Memory B cell (primary cell): ENCODE measurements around the gene HNRNPUL2.
"Not testable (repeated sequence)": the region's sequence is repeated elsewhere in the genome, so short reads cannot be mapped to it uniquely, and the experiment has no call there.

Source experiments
- ATAC-seq: fragments of 150-1000 bp; cut with Tn5 transposase; 2 replicates; pipeline ENCODE4 v1.10.0; 2021; ENCODE audit warnings: low read depth, mild to moderate bottlenecking, moderate library complexity
- DNase-seq, 2 donors: peaks; one replicate each; pipeline ENCODE4 v3.0.0; 2022; ENCODE audit warnings: low spot score in 2 of 2
- H3K27ac Mint-ChIP-seq: one replicate; pipeline ENCODE4 v1.8.0; 2022; ENCODE audit warnings: mild to moderate bottlenecking, moderate library complexity, mixed read lengths
- H3K27me3 Mint-ChIP-seq: one replicate; pipeline ENCODE4 v1.8.0; 2022; ENCODE audit warnings: mixed read lengths
- H3K36me3 Mint-ChIP-seq: one replicate; pipeline ENCODE4 v1.8.0; 2022; ENCODE audit warnings: mild to moderate bottlenecking, mixed read lengths
- H3K4me1 Mint-ChIP-seq: one replicate; pipeline ENCODE4 v1.8.0; 2022; ENCODE audit warnings: mixed read lengths
- H3K4me3 Mint-ChIP-seq: one replicate; pipeline ENCODE4 v1.8.0; 2022; ENCODE audit warnings: mild to moderate bottlenecking, moderate library complexity, mixed read lengths
- H3K9me3 Mint-ChIP-seq: one replicate; pipeline ENCODE4 v1.8.0; 2022; ENCODE audit warnings: mixed read lengths

HNRNPUL2 gene

DNA sequence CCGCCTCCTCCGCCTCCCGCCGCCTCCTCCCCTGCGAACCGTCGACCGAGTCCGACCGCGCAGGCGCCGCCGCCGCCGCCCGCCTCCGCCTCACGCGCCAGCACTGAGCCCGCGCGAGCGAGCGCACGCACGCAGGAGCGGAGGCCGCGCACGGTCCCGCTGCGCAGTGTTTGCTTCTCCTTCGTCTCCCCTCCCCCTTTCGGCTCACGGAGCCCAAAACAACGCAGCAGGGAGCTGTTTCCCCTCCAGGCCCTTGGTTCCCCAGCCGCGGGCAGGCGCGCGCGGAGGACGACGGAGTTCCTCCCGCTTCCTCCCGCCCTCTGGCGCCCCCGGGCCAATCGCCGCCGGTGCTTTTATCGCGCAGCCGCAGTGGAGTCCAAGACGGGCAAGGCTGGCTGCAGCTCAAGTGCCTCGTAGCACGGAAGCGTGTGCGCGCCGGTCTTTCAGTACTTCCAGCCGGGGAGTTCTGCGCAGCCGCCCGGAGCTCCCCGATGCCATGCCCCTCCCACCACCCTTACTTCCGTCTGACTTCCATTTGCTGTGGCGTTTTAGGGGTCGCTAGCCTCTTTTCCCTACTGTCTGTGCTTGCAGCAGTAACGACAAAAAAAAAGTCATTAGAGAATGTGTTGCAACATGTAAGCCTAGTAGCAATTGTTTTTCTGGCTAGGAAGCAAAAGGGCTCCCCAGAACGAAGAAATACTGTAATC, at the start of gene HNRNPUL2:
Gene HNRNPUL2, minus strand, starts transcription at position 293 of the 707 bp plus-strand sequence. CDS start 301 bp downstream, outside the sequence.
- Mint-ChIP-seq H3K27me3 (no peaks in the 10 kb centered on the region), H3K27ac (peak within 1 kb of the TSS; percentile 96), H3K4me3 (peak within 1 kb of the TSS; percentile 94), H3K9me3 (no peaks in the 10 kb centered on the region), H3K36me3 (peaks cover 22% of the 10 kb centered on the region), H3K4me1 (peaks cover 27% of the 10 kb centered on the region)
- DNase-seq (peak; percentile 95 to 97), ATAC-seq (peak; percentile 76)

GRCh38 chr11:62775646-62776045, 48.4 kb upstream of the HNRNPUL2 start:
- no peaks in the 10 kb centered on the region for H3K9me3 Mint-ChIP-seq
- no peak overlapping the region for H3K27ac Mint-ChIP-seq
- DNase-seq (no peak), ATAC-seq (no peak)
- peaks cover 4% of the 10 kb centered on the region for H3K36me3 Mint-ChIP-seq
- no peak overlapping the region for H3K4me3 Mint-ChIP-seq
- H3K27me3 Mint-ChIP-seq = no peaks in the 10 kb centered on the region
- peaks cover 10% of the 10 kb centered on the region for H3K4me1 Mint-ChIP-seq

DNA sequence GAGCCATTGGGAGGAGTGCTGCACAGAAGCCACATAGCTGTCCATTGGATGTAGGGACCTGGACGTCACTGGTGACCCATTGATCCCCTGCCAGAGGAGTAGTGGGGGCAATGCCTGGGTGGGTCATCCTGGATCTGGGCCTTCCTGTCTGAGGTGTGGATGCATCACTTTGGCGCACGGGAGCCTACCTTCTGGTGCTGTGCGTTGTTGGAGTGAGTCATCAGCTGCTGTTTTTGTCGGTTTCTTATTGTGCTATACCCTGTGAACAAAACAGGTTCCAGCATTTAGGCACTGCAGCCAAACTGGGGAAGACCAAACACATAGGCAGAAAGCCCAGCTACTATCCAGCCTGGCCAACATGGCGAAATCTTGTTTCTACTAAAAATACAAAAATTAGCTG, 47.1 kb upstream of the HNRNPUL2 start:
- no peak for ATAC-seq

DNA sequence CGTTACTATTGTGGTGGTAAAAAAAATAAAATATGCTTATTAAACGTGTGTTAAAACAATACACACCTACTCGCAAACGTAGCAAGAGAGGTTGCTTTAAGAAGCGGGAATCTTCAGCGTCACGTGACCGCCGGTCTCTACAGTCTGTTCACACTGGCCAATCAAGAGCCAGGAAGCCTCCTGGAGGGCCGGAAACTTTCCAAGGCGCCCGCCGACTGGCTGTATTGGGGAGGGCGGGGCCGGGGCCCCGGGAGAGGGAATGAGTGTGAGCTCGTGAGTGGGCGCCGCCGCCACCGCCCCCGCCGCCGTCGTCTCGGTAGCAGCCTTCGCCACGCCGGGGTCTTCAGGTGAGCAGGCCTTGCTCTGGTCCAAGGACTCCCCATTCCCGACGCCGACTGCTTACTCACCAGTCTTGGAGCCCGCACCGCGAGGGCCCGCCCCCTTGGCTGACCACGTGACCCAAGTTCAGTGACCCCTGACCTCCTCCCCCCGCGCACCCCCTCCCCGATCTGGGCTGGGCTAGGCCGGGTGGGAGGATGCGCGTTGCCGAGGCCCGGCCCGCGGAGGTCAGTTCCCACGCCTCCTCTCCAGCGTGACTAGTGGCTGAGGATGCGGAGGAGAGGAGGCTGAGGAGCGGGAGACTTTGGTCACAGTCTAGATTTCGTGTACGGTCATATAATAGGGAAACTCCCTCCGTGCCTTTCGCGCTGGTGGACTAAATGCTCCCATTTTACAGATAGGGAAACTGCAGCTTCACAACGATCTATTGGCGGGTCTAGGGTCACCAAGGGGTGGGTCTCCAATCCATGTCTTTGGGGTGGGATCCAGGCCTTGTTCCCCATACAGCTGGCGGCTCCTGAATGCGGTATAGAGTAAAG, 44.1 kb upstream of the HNRNPUL2 start, which contains the start of gene TAF6L:
Gene TAF6L, plus strand, starts transcription at position 253 of the 878 bp plus-strand sequence. CDS start 4,388 bp downstream, outside the sequence.
- H3K27me3 Mint-ChIP-seq = no peaks in the 10 kb centered on the region
- H3K4me1 Mint-ChIP-seq = peaks cover 17% of the 10 kb centered on the region
- peaks cover 4% of the 10 kb centered on the region for H3K36me3 Mint-ChIP-seq
- no peaks in the 10 kb centered on the region for H3K9me3 Mint-ChIP-seq
- peak within 1 kb of the TSS; percentile 97 for H3K27ac Mint-ChIP-seq
- peak; percentile 66 to 69 for DNase-seq
- peak; percentile 77 for ATAC-seq
- H3K4me3 Mint-ChIP-seq = peak within 1 kb of the TSS; percentile 97

More for the DNA sequence above, 47.1 kb upstream of the HNRNPUL2 start:
- H3K27me3 Mint-ChIP-seq = no peaks in the 10 kb centered on the region
- H3K4me3 Mint-ChIP-seq = no peak overlapping the region
- H3K36me3 Mint-ChIP-seq = peaks cover 4% of the 10 kb centered on the region
- no peak for DNase-seq
- H3K27ac Mint-ChIP-seq = no peak overlapping the region
- peaks cover 17% of the 10 kb centered on the region for H3K4me1 Mint-ChIP-seq
- no peaks in the 10 kb centered on the region for H3K9me3 Mint-ChIP-seq

DNA sequence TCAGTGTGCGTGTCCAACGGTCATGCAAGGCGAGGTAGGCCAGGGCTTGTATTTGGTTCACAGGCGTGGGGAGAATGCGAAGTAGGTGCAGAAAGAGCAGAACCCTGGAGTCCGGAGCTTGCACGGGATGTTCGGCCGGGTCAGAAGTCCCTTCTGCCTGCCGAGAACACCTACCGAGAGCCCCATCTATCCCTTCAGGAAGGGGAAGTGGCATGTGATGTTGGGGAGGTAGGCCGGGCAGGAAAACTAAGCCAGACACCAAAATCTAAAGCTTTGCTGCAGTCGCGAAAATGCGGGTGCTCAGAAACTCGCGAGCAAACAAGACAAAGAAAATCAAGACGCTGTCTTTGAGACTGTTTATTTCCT, 43.5 kb upstream of the HNRNPUL2 start:
- H3K4me3 Mint-ChIP-seq = peak overlapping the region; percentile 97
- no peak for ATAC-seq
- no peaks in the 10 kb centered on the region for H3K9me3 Mint-ChIP-seq
- H3K27me3 Mint-ChIP-seq = no peaks in the 10 kb centered on the region
- H3K27ac Mint-ChIP-seq = peak overlapping the region; percentile 97
- no peak for DNase-seq
- peaks cover 8% of the 10 kb centered on the region for H3K36me3 Mint-ChIP-seq
- peaks cover 17% of the 10 kb centered on the region for H3K4me1 Mint-ChIP-seq

GRCh38 chr11:62760867-62761227, 33.6 kb upstream of the HNRNPUL2 start:
- not testable (repeated sequence) for H3K27me3 Mint-ChIP-seq, ATAC-seq, DNase-seq, H3K36me3 Mint-ChIP-seq, H3K9me3 Mint-ChIP-seq
- H3K27ac Mint-ChIP-seq = peak overlapping the region; percentile 90
- H3K4me3 Mint-ChIP-seq = peak overlapping the region; percentile 96
- H3K4me1 Mint-ChIP-seq = peaks cover 11% of the 10 kb centered on the region

- H3K9me3 Mint-ChIP-seq = no peaks in the 10 kb centered on the region
- H3K36me3 Mint-ChIP-seq = peaks cover 3% of the 10 kb centered on the region
- no peak overlapping the region for H3K4me3 Mint-ChIP-seq
- DNase-seq (no peak), ATAC-seq (no peak)
- H3K27me3 Mint-ChIP-seq = no peaks in the 10 kb centered on the region
- peaks cover 13% of the 10 kb centered on the region for H3K4me1 Mint-ChIP-seq
- no peak overlapping the region for H3K27ac Mint-ChIP-seq
Observed at GRCh38 chr11:62757846-62758788, 30.9 kb upstream of the HNRNPUL2 start.

DNA sequence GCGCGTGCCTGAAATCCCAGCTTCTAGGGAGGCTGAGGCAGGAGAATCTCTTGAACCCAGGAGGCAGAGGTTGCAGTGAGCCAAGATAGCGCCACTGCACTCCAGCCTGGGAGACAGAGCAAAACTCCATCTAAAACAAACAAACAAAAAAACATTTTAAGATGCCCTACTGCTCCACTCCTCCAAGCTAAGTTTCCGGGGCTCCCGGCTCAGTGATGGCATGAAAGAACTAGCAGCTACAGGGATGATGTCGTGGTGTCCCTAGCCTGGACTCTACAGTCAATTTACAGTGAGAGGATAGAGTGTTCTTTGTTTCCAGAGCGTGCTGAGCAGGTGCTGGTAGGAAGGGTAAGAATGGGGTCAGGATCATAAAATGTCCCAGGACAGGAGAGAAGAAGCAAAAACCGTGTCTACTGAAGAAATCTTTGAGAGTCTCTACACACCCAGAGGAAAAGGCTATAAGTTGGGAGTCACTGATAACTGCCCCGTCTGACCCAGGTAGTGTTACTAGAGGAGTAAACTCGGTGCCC, 27.9 kb upstream of the HNRNPUL2 start:
- peak overlapping the region; percentile 38 for H3K4me3 Mint-ChIP-seq
- H3K9me3 Mint-ChIP-seq = no peaks in the 10 kb centered on the region
- no peaks in the 10 kb centered on the region for H3K27me3 Mint-ChIP-seq
- DNase-seq (no peak), ATAC-seq (no peak)
- peaks cover 8% of the 10 kb centered on the region for H3K4me1 Mint-ChIP-seq
- H3K36me3 Mint-ChIP-seq = peaks cover 4% of the 10 kb centered on the region
- H3K27ac Mint-ChIP-seq = peak overlapping the region; percentile 1

- DNase-seq (peak; percentile 93 to 98), ATAC-seq (peak; percentile 92)
- Mint-ChIP-seq H3K9me3 (no peaks in the 10 kb centered on the region), H3K4me1 (peaks cover 10% of the 10 kb centered on the region), H3K4me3 (peak within 1 kb of the TSS; percentile 95), H3K27me3 (no peaks in the 10 kb centered on the region), H3K36me3 (peaks cover 7% of the 10 kb centered on the region), H3K27ac (peak within 1 kb of the TSS; percentile 90)
Observed at GRCh38 chr11:62753736-62754603, 26.7 kb upstream of the HNRNPUL2 start, which contains the start of gene ZBTB3. Gene ZBTB3, minus strand, starts transcription at chr11:62754160. Its CDS starts 496 bp downstream, at chr11:62753664.

DNA sequence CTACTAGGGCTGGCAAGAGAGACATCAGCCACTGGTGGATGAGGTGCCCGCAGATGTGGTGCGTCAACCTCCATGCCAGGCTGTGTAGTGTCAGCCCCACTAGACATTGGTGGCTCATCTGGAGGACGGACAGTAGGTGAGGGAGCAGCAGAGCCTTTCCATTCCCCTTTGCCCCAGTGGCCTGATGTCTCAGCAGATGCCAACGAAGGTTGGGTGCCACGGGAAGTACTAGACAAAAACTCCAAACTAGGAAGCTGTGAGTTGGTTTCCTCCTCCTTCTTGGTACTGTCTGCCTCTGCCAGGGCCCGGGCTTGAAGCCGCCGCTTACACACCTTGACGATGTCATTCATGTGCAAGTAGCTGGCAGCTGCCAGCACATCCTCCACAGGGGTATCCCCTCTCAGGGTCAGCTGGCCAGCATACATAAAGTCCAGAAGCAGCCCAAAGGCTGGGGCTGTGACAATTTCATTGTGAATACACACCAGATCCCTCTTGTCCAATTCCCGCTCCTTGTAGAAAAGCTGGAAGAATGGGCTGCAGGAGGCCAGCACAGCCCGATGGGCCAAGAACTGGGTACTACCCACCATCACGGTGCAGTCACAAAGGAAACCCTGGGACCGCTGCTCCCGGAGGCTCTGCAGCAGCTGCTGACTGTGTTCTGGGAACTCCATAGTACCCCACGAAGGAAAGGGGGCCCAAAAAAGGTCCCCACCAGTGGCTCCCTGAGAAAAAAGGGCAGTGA, 25.9 kb upstream of the HNRNPUL2 start:
- ATAC-seq = no peak
- Mint-ChIP-seq H3K4me1 (peaks cover 14% of the 10 kb centered on the region), H3K27ac (peak overlapping the region; percentile 90), H3K9me3 (no peaks in the 10 kb centered on the region), H3K36me3 (peaks cover 9% of the 10 kb centered on the region), H3K27me3 (no peaks in the 10 kb centered on the region), H3K4me3 (peak overlapping the region; percentile 95)
- no peak for DNase-seq

DNA sequence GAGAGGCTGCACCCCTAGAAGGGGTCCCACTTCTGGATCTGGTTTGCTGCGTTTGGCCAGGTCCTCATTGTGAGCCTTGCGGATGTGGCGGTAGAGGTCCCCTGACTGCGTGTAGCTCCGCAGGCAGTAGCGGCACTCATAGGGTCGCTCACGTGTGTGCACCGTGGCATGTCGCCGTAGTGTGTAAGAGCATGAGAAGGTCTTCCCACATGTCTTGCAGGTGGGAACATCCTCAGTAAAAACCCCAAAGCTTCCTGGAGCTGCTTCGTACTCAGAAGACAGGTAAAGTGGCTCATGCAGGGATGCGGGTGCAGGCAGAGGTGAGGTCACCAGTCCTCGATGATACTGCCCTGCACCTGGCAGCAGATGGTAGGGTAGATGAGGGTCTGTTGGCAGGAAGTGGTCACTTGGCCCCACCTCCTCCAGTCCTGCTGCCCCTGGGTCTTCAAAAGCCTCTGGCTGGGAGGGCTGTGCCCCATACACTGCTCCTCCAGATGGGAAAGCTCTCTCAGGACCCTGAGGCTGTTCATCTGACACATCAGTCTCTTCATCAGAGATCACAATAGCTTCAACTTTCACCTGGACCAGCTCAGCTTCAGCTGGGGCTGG, 25.0 kb upstream of the HNRNPUL2 start:
- Mint-ChIP-seq H3K4me1 (peaks cover 14% of the 10 kb centered on the region), H3K36me3 (peaks cover 9% of the 10 kb centered on the region), H3K4me3 (no peak overlapping the region), H3K9me3 (no peaks in the 10 kb centered on the region), H3K27me3 (no peaks in the 10 kb centered on the region), H3K27ac (no peak overlapping the region)
- no peak for ATAC-seq
- DNase-seq = no peak

GRCh38 chr11:62749931-62750330, 22.7 kb upstream of the HNRNPUL2 start:
- not testable (repeated sequence) for ATAC-seq, H3K36me3 Mint-ChIP-seq, H3K9me3 Mint-ChIP-seq, H3K27ac Mint-ChIP-seq, H3K27me3 Mint-ChIP-seq, H3K4me3 Mint-ChIP-seq, DNase-seq
- peaks cover 14% of the 10 kb centered on the region for H3K4me1 Mint-ChIP-seq
